HG03045 (cell line): Measurements from ENCODE around the gene NAPEPLD.
"Not testable (repeated sequence)": the region's sequence is repeated elsewhere in the genome, so short reads cannot be mapped to it uniquely, and the experiment has no call there.

ENCODE experiments used
- ATAC-seq: cut with Tn5 transposase; IDR thresholded peaks from one replicate; pipeline ENCODE4 v1.9.1; 2021; ENCODE audit warnings: mild to moderate bottlenecking, moderate library complexity; ENCODE audit not compliant: unreplicated experiment

The NAPEPLD gene

GRCh38 chr7:103071000-103071399 is 77.9 kb downstream of the NAPEPLD start:
- ATAC-seq: no peak

DNA sequence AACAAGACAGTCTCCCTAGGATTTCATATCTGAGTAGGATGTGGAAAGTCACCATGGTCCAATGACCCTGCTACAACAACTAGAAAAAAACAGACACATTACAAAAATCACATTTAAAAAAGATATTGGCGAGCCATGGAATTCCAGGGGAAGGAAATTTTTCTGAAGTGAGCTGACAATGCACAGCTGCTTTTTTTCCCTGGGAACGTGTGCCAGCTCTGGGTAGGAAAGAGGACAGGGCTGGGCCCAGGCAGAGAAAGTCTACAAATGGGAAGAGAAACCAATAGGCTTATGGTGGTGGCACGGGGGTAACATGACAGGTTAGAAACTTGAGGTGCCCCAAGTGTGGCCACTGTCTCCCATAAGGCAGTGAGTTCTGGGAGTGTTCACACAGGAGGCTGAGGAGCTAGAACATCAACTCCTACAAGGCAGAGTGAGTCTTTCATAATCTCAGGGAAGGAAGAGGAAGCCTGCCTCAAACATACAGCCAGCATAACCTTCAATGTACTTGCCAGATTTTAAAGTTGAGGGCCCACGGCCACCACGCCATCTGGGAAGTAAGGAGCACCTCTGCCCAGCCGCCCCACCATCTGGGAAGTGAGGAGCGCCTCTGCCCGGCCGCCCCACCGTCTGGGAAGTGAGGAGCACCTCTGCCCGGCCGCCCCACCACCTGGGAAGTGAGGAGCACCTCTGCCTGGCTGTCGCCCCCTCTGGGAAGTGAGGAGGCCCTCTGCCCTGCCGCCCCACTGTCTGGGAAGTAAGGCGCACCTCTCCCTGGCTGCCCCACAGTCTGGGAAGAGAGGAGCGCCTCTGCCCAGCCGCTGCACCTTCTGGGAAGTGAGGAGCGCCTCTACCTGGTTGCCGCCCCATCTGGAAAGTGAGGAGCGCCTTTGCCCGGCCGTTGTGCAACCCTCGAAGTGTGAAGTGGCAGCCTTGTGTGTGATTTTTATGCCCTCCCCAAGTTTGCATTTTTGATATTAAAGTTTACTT is 80.2 kb downstream of the NAPEPLD start:
- ATAC-seq: no peak

DNA sequence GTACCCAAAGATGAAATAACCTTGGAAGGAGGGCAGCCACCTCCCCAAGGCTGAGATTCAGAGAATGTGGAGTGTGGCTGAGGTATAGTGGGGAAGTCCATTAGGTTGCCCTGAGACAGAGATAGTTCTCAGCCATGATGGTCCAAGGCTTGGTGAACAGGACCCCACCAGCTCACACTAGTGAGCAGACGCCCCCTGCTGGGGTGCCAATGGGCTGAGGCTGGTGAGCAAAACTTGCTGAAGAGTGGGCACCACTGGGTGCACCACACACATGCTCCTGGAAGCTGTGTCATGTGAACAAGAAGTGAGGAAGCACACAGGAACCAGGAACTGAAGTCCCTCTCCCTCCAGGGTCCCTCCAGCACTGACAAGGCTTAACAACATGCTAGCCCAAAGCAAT is 83.2 kb downstream of the NAPEPLD start:
- no peak for ATAC-seq

DNA sequence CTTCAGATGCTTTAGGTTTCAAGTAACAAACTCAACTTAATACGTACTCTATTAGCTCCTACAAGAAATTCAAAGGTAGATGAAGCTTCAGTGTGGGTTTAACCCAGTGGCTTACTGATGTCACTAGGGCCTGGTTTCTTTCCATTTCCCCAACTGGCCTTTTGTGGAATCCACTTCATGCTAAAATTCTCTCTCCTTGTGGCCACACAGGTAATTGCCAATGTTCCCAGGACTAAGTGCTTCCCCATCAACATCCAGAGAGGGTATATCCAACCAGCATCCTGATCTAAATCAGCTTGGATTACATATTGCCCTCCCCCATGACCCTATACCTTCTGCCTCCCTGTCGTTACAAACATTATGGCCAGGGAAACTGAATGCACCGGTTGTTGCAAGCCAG is 85.0 kb downstream of the NAPEPLD start:
- ATAC-seq: no peak

GRCh38 chr7:103059471-103059870 is 89.4 kb downstream of the NAPEPLD start:
- no peak for ATAC-seq

DNA sequence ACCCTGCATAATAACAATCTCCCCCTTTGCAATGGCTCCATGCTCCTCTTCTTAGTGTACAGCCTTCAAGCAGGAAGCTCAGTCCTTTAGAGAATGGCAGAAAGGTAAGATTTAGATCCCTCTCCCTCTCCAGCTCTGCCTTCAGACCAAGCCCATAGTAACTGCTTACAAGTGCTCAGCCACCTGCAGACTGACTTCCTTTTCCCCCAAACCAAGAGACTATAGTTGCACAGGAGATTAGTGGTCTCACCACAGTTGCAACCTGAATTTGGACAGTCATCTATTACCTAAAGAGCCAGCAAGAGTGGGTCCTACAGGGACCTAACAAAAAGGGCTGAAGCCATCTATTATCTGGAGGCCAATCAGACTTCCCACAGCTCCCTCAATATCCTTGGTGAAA is 90.8 kb downstream of the NAPEPLD start:
- no peak for ATAC-seq

DNA sequence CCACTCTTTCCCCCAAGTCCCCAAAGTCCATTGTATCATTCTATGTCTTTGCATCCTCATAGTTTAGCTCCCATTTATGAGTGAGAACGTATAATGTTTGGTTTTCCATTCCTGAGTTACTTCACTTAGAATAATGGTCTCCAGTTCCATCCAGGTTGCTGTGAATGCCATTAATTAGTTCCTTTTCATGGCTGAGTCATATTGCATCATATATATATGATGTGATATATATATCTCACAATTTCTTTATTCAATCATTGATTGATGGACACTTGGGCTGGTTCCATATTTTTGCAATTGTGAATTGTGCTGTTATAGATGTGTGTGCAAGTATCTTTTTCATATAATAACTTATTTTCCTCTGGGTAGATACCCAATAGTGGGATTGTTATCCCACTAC is 92.9 kb downstream of the NAPEPLD start:
- ATAC-seq: not testable (repeated sequence)

GRCh38 chr7:103051519-103051918 is 97.4 kb downstream of the NAPEPLD start:
- ATAC-seq: no peak
